GM12875 (cell line): ENCODE data around the gene F5.

Experiments
- H3K4me3 ChIP-seq: one replicate; pipeline ENCODE4 v1.5.1; 2011; ENCODE audit warnings: low read depth, low read length, control low read depth
- CTCF ChIP-seq: IDR thresholded peaks from 2 replicates; pipeline ENCODE4 v1.5.1; 2011; ENCODE audit warnings: low read depth, mild to moderate bottlenecking, control low read depth, inconsistent platforms, low read length, moderate library complexity, borderline replicate concordance; ENCODE audit not compliant: insufficient read depth

F5 gene

GRCh38 chr1:169517558-169518186, 68.6 kb downstream of the F5 start:
- TF ChIP-seq CTCF, result no peak
- H3K4me3 ChIP-seq, result no peak overlapping the region

GRCh38 chr1:169515641-169516040, 70.6 kb downstream of the F5 start:
- TF ChIP-seq CTCF, result no peak
- no peak overlapping the region for H3K4me3 ChIP-seq

GRCh38 chr1:169514566-169515270, 71.6 kb downstream of the F5 start:
- TF ChIP-seq CTCF, result no peak
- no peak overlapping the region for H3K4me3 ChIP-seq

- no peak for TF ChIP-seq CTCF
- H3K4me3 ChIP-seq, result no peak overlapping the region
Measured at GRCh38 chr1:169513208-169513607, 73.1 kb downstream of the F5 start.

GRCh38 chr1:169511316-169512005, 74.8 kb downstream of the F5 start:
- TF ChIP-seq CTCF, result no peak
- H3K4me3 ChIP-seq, result no peak overlapping the region

GRCh38 chr1:169510060-169510459, 76.2 kb downstream of the F5 start:
- no peak overlapping the region for H3K4me3 ChIP-seq
- TF ChIP-seq CTCF, result no peak

GRCh38 chr1:169509354-169509753, 76.9 kb downstream of the F5 start:
- H3K4me3 ChIP-seq, result no peak overlapping the region
- no peak for TF ChIP-seq CTCF
